Activated CD4-positive, alpha-beta T cell treated with anti-CD3 and anti-CD28 coated beads, Interleukin-2, amount 50 U/mL, for 24 hours (primary cell): ENCODE data around the gene ZFP1.
"Not testable (repeated sequence)": the region's sequence is repeated elsewhere in the genome, so short reads cannot be mapped to it uniquely, and the experiment has no call there.

Source experiments
- DNase-seq, 2 donors: peaks; one replicate each; pipeline ENCODE4 v3.0.0-alpha.2; 2020; ENCODE audit warnings: low read depth in 1 of 2, low spot score in 1 of 2

Gene ZFP1

GRCh38 chr16:75112734-75113491 is 35.4 kb upstream of the ZFP1 start:
- DNase-seq = no peak

DNA sequence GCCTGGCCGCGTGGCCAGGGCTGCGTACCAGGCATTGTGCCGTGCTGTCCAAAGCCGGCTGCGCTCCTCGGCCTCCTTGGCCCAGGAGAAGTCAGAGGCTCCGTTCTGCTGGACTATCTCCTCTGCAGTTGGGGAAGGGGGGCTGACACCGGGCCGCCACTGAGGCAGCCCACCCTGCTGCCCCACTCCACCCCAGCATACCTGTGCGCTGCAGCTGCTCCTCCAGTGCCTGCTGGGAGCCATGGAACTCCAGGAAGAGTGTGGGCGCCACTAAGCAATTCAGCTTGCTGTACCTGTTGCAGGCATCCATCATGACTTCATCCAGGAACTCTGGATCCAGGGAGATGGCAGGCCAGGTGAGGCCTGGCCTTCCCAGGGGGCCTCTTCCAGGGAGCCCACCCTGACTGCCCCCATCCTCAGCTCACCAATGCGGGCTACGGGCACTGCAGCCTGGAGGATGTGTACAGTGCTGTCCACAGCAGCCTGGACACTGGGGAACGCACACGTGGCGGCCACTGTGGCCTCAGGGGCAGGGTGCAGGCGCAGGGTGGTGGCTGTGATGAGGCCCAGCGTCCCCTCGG is 34.7 kb upstream of the ZFP1 start:
- no peak for DNase-seq

- DNase-seq = no peak
These were observed 34.0 kb upstream of the ZFP1 start for GRCh38 chr16:75114179-75114945.

GRCh38 chr16:75114946-75115825 is 33.1 kb upstream of the ZFP1 start:
- DNase-seq = no peak

DNA sequence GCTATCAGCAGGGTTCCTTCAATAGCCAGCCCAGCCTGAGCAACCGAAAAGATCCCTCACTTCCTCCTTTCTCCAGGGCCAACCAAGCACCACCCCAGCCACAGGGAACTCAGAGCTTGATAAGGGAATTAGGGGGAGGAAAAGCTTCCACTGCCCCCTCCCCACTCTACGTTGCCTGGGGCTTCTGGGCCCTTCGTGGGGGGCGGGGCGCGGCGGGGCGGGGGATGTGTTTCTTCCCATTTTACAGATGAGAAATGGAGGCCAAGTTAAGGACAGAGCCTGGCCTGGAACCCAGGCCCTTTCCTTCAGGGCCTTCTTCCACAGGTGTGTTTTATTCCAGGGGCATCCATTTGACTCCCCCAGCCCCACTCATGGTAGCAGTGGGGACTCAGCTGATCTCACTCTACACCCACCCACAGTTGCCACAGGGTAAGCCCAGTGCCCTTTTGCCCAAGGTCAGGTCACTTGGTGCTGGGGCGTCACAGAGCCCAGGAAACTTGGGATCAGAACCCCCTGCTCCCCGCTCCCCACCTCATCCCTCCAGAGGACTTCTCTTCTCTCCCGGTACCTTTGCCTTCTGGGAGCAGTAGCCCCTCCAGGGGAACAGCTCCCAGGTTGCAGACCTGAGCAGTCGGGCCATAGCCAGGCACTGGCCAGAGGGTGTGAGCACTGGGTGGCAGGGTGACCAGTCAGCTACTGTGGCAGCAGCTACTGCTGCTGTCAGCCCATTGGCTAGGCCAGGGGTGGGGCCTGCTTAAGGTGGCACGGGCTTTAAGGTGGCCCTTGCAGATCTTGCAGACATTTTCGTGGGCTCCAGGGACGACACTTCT is 32.0 kb upstream of the ZFP1 start, which contains the start of gene LDHD:
TSS of gene LDHD (minus strand) at position 700 of the 830 bp plus-strand sequence. CDS start at position 640, 60 bp downstream.
- DNase-seq = no peak

GRCh38 chr16:75116911-75117245 is 31.4 kb upstream of the ZFP1 start:
- DNase-seq = no peak

DNA sequence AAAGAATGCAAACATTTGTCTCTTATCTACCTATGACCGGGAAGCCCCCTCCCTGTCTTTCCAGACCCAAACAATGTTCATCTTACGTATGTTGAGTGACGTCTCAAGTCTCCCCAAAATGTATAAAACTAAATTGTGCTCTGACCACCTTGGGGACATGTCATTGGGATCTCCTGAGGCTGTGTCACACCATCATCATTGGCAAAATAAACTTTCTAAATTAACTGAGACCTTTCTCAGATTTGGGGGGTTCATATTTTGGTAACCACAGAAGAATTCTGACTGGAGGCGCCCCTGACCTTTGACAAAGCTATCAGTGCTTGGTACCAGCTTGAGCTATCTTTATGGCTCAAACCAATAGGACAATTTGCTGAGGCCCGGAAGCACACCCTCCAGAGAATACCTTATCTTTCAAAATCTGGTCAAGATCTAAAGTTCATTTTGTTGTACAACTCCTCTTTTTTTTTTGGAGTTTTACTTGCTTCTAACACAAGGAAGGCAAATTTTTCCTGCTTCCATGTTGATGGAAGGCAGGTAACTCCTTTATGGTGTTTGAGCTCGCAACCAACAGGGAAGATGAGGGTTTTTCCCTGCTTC is 29.3 kb upstream of the ZFP1 start:
- no peak for DNase-seq

- no peak for DNase-seq
These were observed 28.1 kb upstream of the ZFP1 start for GRCh38 chr16:75120253-75120652.

- DNase-seq = no peak
These were observed 26.3 kb upstream of the ZFP1 start for GRCh38 chr16:75121949-75122568.

- DNase-seq = no peak
These were observed 25.7 kb upstream of the ZFP1 start for GRCh38 chr16:75122609-75123008.

- no peak for DNase-seq
These were observed 20.5 kb upstream of the ZFP1 start for GRCh38 chr16:75127713-75128415.

DNA sequence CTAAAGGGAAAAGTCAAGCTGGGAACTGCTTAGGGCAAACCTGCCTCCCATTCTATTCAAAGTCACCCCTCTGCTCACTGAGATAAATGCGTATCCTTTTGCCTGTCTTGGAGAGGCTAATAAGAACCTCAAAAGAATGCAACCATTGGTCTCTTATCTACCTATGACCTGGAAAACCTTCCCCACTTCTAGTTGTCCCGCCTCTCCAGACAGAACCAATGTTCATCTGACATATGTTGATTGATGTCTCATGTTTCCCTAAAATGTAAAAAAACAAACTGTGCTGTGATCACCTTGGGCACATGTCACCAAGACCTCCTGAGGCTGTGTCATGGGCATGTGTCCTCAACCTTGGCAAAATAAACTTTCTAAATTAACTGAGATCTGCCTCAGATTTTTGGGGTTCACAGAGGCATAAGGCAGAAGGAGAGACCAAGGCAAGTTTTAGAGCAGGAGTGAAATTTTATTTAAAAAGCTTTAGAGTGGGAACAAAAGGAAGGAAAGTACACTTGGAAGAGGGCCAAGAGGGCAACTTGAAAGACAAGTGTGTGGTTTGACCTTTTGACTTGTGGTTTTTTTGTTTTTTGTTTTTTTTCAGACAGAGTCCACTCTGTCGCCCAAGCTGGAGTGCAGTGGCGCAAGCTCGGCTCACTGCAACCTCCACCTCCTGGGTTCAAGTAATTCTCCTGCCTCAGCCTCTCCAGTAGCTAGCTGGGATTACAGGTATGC is 18.7 kb upstream of the ZFP1 start:
- DNase-seq = not testable (repeated sequence)

- DNase-seq = no peak
These were observed 18.1 kb upstream of the ZFP1 start for GRCh38 chr16:75130150-75130771.

DNA sequence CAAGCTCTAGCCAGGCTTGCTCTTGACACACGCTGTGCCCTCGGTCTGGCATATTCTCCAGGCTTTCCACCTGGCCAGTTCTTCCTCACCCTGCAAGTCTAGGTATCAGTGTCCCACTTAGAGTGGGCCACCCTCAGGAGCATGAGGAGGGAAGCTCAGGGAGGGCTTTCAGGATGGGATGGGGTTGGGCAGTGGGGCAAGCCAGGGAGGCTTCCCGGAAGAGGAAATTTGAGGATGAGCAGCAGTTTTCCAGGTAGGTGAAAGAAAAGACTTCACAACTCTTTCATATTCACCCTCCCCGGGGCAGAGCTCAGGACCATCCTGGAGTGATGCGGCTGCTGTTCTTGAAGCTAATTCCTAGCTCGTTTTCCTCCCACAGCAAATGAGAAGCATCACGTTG is 17.2 kb upstream of the ZFP1 start:
- no peak for DNase-seq

DNA sequence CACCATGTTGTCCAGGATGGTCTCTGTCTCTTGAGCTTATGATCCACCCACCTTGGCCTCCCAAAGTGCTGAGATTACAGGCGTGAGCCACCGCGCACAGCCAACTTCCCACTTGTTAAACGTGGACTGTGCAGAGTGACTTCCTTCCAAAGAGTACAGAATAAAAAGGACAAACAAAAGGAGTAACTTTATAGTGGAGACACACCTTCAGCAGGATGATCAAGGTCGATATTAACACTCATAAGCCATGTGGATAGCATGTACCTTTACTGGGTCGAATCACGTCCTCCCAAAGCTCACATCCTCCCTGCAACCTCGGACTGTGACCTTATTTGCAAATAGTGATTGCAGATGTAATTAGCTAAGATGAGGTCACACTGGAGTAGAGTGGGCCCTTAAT is 10.1 kb upstream of the ZFP1 start:
- no peak for DNase-seq

- DNase-seq = no peak
These were observed 9.7 kb upstream of the ZFP1 start for GRCh38 chr16:75138636-75139035.

DNA sequence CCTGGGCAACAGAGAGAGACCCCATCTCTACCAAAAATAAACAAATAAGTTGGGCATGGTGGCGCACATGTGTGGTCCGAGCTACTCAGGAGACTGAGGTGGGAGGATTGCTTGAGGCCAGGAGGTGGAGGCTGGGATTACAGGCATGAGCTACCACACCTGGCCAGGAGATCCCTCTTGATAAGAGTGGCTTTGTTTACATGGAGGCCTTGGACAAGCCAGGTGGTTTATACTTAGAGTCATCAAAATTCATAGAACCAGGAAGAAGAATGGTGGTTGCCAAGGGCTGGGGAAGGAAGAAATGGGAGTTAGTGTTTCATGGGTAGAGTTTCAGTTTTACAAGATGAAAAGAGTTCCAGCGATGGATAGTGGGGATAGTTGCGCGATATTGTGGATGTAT is 8.8 kb upstream of the ZFP1 start:
- no peak for DNase-seq

DNA sequence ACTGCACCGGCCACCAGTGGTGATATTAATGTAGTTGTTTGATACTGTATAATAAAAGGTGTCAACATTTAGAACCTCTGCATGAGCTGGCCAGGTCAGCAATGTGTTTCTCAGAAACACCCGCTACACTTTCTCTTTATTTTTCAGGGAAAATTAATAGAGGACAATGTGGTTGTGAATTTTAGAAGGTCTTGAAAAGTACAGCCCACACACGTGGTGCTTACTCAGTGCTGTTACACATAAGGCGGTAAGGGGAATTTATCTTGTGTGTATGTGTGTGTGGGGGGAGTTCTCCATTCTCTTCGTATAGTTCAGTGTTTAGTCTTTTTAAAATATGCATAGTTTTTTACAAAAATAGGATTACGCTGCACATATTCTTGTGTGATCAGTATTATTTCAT is 4.4 kb upstream of the ZFP1 start:
- no peak for DNase-seq
